HG03175 (cell line): Measurements from ENCODE around the gene BMAL1.
A peak's percentile ranks its signal among the peaks of the same experiment; 100 is the strongest.

Source experiments
- ATAC-seq: cut with Tn5 transposase; IDR thresholded peaks from one replicate; pipeline ENCODE4 v1.9.1; 2021; ENCODE audit warnings: mild to moderate bottlenecking, moderate library complexity; ENCODE audit not compliant: unreplicated experiment

Gene BMAL1

DNA sequence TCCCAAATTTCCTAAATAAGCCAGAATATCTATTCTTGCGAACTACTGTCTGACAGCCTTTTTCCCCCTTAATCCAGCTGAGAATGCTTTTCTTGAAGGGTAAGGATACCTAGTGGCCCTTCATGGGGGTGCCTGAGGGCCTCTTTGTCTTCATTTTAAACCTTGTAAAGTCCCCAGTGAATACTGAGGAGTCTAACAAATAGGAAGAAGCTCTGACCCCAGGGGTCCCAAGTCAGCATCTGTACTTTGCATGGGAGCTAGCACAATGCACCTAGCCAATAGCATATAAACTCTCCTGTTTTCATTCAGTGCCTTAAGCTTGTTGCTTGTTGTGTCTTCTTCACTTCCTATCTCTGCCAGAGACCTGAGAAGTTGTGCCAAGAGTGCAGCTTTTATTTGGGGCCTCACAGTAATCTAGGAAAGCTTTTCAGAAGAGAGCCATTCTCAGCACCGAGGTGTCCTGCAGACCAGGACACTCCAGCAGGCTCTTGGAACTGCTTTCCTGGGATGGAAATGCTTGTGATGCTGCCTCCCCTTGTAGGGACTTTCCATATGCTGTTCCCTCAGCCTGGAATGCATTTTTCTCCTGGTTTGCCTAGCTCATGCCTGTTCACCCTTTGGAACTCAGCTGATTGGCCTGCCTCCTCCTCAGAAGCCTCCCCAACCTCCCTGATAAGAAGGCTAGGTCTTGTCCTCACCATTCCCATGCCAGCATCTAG lies 37.2 kb downstream of the BMAL1 start:
- ATAC-seq, result no peak

DNA sequence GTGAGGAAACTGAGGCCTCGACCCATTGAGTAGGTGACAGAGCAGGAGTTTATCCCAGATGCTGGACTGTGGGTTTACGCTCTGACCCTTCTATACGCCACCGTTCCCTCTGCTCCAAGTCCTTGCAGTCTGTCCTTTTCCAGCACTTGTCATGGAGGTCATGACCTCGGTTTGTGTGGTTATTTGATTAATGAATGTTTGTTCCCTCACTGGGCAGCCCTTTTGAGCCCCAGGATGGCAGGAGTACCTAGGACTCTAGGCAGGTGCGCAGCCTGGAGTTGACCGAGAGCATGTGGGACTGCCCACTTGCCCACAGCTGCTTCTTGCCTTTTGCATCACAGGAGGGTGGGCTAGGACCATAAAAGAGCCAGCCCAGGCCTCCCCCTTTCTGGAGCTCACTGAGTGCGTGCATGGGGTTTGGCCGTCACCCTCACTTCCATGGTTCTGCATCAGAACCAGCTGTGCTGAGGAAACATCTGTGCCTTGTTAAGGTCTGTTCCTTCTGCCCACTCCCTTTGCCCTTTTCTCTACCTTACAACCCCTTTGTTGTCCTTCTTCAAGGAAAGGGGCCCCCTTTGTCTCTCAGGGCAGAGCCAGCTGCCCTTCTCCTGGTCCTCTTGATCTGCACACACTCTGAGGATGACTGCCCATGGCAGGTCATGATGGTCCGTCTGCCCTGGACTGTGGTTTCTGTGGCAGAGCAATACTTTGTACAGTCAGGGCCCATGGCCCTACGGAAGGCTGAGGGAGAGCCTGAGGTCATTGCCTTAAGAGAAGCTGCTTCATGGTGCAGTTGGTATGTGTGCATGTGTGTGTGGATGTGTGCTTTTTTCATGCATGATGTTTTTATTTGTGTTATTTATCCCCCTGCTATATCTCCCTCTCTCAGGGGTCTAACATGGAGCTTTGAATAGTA lies 38.2 kb downstream of the BMAL1 start:
- ATAC-seq, result no peak

DNA sequence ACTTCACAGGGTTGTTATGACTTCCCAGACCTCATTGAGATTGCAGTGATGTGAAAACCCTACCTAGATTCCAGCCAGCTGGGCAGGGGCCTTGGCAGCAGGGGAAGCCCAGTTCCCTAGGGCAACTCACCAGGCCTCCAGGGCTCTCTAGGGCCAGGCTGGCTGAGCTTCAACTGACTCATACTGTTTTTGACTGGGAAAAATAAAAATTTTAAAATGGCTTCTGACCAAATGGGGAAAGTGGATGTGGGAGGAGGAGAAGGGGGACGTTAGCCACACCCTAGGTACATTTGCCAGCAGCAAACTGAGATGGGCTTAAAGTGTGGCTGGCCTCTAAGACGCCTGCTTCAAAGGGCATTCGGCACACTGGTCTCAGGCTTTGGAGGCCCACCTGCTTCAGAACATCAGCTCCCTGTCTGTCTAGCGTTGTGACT lies 39.0 kb downstream of the BMAL1 start:
- peak; percentile 31 for ATAC-seq

DNA sequence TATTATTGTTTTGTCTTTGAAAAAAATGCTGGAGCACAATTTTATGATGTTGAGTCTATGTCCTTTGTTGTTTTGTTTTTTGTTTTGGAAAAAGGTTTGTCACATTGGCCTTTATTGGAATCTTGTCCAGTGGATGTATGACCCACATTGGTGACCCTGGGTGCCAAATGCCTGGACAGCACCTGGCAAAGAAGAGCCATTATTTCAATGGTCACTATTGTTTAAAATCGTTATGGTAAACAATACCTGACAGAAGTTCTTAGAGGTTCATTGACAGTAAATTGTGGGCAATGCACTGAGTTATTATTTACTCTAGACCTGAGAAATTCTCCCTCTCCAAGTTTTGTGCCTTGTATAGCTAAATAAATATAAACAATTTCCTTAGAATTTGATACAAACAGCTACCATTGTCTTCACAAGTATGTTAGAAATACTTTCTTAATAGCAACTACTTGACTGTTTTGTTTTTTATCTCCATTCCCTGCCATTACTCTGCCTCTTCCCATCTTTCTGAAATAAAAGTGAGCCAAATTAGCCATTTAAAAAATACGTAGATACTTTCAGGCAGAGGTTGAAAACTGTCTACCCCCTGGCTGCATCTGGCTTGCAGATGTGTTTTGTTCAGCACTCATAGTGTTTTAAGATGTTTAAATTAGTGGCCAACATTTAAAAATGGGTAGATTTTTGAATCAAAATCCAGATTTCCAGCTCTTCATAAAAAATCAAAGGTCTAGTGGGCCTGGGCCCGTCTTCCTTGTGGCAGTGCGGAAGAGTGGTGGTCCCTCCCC lies 39.9 kb downstream of the BMAL1 start:
- ATAC-seq, result no peak

DNA sequence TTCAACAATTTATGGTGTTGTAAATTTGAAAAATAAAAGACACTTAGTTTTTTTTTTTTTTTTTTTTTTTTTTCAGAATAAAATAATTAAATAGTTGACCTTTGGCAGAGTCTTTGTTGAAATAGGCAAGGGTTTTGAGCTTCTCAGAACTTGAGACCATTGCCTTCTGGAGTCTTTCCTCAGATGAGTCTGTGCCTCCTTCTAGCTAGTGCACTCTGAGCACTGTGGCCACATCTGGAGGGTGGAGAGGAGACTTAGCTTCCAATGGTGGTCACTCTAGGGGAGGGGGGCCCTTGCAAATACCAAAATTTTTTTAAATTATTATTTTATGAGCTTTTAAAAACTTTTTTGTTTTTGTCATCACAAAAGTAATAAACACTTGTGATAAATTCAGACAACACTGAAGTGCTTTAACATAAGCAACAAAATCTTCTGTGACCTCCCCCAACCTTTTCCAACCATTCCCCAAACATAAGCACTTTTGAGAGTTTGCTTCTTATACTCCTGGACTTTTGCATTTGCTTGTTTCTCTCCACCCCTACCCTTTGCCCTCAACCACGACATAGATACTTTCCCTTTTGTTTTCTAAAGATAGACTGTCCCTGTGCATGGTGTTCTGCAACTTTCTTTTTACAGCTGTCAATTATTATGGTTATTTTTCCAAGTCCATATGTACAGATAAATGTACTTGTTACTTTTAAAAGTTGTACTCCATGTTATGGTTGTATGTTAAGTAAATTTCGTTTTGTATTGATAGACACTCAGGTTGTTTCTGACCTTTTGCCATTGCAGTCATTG lies 41.1 kb downstream of the BMAL1 start:
- peak; percentile 84 for ATAC-seq

DNA sequence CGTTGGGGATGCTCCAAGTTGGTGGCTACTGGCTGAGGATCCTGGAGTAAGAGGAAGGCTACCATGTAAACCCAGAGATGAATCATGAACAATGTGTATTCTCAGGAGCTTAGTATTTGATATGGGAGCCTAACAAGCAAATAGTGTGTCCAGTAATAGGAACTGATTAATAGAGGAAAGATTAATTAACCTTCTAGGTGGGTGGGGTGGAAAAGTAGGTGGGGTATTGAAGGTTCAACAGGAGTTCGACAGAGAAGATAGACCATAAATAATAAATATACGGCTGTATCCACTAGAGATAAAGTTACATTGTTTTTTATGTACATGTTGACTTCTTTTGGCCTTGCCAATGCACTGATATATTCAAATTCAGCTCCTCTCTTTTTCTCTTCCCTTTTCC lies 43.1 kb downstream of the BMAL1 start:
- no peak for ATAC-seq

DNA sequence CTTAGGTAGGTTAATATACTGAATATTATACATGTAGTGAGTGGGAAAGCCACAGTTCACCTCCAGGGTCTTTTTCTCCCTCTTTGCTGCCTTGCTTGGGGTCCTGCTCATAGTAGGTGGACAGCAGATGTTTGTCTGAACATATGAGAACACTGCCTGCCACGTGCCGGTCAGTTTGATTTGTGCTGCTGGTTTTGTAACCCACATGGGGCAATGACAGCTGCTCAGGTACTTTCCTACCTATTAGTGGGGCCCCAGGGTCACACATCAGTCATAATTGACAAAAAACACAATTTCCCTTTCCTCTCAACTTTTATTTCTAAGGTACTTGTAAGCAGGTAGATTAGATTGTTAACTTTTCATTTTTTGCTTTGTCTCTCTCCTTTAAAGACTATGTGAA lies 43.8 kb downstream of the BMAL1 start:
- no peak for ATAC-seq

DNA sequence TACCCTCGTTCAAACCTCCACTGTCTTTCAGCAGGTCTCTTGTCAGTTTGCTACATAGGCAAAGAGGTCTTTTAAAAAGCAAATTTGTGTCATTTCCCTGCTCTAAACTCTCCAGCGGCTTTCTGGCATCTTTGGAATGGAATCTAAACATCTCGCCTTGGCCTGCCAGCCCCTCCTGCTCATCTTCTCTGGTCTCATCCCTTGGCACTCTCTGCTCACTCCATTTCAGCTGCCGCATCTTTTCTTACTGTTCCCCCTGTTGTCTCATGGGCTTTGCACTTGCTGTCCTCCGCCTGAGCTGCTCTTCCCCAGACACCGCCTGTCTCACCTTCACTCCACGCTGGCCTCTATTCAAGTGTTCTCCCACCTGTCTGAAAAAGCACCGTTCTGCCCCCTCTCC lies 46.6 kb downstream of the BMAL1 start:
- ATAC-seq, result no peak

DNA sequence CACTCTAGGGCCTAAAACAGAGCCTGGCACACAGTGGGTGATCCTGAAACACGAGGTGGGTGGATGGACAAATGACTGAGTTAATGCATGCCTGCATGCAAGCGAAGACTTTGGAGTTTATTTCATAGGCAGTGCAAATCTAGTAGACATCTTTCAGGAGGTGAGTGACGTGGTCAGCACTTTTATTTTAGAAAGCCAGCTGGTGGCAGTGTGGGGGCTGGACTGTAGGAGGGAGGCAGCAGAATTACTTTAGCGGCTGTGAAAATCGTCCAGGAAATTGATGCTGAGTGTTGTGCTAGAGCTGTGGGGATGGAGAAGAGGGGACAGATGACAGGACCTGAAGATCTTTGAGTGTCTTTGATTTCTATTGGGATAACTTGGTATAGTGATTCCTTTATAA lies 47.1 kb downstream of the BMAL1 start:
- no peak for ATAC-seq

DNA sequence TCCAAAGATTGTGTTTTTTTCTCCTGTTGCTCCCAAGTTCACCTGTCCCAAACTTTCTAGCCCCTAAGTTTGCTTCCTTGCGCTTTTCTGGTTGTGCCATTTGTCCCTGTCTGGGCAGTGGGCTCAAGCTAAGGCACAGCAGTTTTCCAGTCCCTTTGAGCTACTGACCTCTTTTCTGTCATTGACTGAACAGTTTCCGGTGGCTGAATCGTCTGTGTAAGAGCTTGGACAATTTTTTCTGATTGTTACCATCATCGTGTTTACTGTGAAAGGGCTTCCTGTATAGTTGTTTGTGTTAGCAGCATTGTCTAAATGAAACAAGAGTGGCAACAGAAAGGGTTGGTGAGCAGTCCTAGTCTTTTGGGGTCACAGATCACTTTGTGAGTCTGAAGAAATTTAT lies 49.8 kb downstream of the BMAL1 start:
- no peak for ATAC-seq

DNA sequence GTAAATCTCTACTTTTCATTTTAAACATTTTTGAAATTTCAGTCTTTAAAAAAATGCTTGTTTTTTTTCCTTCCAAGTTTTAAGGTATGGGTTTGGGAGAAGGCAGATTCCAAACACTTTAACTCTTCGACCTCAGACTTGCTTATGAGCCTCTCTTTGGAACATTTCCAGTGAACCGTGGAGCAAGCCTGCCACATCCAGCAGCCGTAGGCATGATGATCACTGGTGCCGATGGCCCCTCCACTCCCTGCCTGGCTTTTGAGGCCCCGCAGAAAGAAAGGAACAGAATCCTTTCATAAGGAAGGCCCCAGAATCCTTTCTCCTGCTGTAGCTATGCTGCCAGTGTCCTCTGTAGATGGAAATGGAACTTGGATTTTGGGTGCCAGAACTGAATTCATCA lies 50.7 kb downstream of the BMAL1 start:
- no peak for ATAC-seq

DNA sequence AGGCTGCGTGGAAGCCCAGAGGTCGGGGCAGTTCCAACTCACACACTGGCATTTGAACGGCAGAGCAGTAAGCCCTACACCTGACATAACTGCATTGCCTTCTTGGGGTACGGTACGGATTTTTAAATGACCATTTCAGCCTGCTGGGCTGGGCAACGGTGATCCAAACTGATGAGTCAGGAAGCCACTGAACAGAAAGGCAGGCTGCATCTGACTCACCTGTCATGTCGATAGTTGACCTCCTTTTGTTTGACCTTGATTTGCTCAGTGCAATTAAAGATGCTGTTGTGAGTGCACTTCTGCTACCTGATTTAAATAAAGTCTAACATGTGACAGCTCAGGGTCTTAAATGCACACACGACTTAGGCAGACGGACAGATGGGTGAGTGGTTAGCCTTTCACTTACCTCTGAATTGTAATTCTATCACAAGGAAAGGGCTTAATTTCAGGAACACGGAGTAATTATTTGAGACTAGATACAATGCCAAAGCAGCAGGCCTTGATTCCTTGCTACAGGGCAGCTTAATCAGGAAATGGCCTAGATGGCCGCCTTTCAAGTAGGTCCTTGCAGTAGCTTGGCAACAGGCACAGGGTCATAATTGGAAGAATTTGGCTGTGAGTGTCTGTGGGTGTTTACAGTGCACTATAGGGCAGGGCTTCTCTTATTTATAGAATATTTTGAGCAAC lies 52.2 kb downstream of the BMAL1 start:
- ATAC-seq, result no peak

DNA sequence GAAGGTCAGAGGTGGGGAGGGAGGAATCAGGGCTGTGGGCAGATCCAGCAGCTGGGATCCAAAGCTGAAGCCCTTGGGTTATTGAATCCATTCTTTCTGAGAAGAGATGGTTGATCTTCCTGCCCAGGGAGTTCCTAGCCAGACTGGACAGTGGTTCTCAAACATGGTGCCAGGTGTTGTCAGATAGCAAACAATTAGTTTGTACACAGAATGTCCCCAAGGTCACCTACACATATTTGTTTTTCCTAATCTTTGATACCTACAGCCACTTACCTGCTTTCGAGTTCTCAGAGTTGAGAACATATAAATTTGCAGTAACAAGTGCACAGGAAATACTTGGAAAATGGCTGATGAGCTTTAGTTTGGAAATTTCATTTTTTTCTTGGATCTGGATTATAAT lies 54.5 kb downstream of the BMAL1 start:
- no peak for ATAC-seq

DNA sequence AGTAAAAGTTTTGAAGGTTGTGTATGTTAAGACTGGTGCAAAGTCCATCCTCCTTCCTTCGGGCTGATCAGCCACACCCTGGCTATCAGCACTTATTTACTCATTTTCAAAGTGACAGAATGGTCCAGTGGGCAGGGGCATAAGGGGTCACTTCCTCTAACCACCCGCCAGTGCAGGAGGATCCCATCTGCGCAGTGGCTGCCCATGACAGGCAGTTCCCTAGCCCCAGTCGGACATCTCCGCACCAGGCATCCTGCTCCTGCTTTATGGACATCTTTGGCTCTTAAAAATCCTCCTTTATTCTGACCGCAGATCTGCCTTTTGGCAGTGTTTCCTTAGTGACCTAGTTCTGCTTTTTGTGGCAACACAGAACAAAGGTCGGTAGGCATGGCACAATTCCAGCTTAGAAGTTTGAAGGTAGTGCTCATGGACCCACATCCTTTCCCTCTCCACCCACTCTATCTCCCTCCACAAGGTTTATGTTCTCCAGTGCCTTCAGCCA lies 55.9 kb downstream of the BMAL1 start:
- peak; percentile 54 for ATAC-seq

DNA sequence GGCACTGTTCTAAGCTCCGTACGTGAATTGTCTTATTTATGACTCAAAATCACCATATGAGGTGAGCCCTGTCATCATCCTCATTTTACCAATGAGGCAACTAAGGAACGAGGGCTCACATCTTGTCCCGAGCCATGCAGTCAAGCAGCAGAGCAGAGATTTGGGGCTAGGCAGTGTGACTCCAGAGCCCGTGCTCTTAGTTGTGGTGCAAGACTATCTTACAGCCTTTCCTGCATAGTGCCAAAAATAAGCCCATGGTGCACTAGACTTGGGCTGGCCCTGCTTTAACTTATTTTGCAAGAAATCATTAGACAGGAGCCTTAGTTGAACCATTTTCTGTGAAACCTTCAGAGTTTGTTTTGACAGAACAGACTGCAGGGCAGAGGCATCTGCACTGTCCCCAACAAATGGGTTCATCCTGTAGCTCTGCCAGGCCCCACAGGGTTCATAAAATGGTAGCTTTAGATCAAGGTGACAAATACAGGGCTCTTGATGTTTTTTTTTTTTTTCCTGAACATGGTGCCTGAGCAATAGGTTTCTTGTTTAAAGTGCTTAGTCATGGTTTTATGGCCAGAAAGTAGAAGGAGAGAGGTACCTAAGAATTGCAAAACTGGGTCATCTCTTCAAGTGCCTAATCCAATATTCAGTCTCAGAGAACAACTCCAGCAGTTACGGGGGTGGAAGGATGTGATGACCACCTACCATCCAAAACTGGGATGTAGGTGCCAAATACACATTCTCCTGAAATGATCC lies 56.6 kb downstream of the BMAL1 start:
- ATAC-seq, result no peak

DNA sequence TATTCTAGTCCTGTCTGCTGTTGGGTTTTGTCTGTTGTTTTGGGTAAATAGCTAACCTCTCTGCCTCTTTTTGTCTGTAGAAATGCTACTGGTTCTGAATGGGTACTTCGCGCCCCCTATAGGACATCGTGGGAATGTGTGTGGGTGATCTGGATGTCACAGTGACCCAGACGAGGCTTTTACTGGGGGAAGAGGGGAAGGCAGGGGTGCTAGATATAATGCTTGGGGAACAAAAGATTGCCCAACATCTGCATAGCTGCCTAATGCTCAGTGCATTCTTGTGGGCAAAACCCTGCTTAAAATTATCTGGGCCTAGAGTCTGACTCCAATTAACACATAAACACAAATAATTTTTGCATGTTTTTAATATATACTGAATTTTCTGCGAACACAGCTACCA lies 57.7 kb downstream of the BMAL1 start:
- peak; percentile 46 for ATAC-seq

DNA sequence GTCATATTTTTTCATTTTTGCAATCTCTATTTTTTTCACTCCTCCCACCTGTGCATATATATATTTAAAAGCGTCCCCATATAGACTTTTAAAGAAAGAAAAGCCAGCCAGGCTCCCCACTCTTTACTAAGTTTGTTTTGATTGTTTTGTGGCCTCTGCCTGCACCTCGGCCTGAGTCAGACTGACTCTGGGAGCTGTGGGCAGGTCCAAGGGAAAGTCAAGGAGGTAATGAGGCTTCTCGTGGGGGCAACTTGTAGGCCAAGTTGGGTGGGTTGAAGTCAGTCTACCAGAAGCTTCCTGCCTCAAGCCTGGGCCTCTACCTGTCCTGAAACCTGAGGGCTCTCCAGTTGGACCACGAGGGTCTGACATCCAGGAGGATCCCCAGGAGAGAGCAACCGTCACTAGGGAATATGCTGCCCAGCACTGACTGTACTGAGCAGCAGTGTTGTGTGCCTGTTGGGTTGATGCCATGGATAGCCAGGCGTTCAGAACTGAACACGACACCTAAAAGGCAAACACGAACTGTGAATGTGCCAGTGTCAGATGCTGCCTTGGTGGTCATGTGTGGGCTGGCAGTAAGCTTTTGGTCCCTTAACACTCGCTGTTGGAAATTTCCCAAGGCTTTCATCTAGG lies 58.8 kb downstream of the BMAL1 start:
- ATAC-seq, result no peak

DNA sequence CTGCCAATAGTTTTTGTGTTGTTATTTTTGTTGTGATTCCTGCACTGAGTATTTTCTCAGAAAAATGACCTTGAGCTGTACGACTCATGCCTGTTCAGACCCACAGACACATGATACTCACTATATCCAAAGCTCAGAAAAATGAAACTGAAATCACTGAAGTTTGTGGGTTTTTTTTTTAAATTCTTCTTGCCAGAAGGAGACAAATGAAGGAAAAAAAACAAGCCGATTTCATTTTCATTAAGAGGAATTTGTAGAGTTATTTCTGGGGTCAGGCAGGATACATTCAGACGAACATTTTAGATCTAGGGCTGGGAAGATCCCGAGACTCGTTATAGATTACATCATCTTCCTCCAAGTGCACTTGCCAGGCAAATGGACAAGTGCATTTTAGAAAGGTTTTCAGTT lies 60.4 kb downstream of the BMAL1 start:
- peak; percentile 36 for ATAC-seq
